Neural progenitor cell (in vitro differentiated cells): ENCODE data around the gene LRRC75B. TPM values are rescaled to one million over a fixed set of nuclear protein-coding genes. Genes with fewer than 3 reads are reported as not detected.
"Not testable (repeated sequence)": the region's sequence is repeated elsewhere in the genome, so short reads cannot be mapped to it uniquely, and the experiment has no call there.

Source experiments
- DNase-seq: peaks from one replicate; pipeline ENCODE4 v3.0.0-alpha.2; 2016; ENCODE audit warnings: low spot score
- H2AFZ ChIP-seq: fragments of 200-600 bp; sonication (generic); replicated peaks from 2 replicates; pipeline ENCODE4 v1.6.1; 2016; ENCODE audit warnings: antibody characterized with exemption
- H3F3A ChIP-seq: fragments of 200-600 bp; sonication (generic); 2 replicates; pipeline ENCODE4 v1.6.1; 2016; ENCODE audit warnings: antibody characterized with exemption, low read depth
- H3K27ac ChIP-seq: fragments of 200-600 bp; sonication (generic); 2 replicates; pipeline ENCODE4 v1.5.1; 2016; ENCODE audit warnings: mild to moderate bottlenecking
- H3K27me3 ChIP-seq: fragments of 200-600 bp; sonication (generic); 2 replicates; pipeline ENCODE4 v1.6.1; 2016; ENCODE audit warnings: mild to moderate bottlenecking, moderate library complexity
- H3K36me3 ChIP-seq: fragments of 200-600 bp; sonication (generic); 2 replicates; pipeline ENCODE4 v1.5.1; 2016
- H3K4me1 ChIP-seq: fragments of 200-600 bp; sonication (generic); 2 replicates; pipeline ENCODE4 v1.6.1; 2016; ENCODE audit warnings: mixed run types
- H3K4me2 ChIP-seq: fragments of 200-600 bp; sonication (generic); 2 replicates; pipeline ENCODE4 v1.6.1; 2016
- H3K4me3 ChIP-seq: fragments of 200-600 bp; sonication (generic); 2 replicates; pipeline ENCODE4 v1.5.1; 2016
- H3K79me2 ChIP-seq: fragments of 200-600 bp; sonication (generic); 2 replicates; pipeline ENCODE4 v1.6.1; 2016; ENCODE audit warnings: low read depth
- H3K9ac ChIP-seq: fragments of 200-600 bp; sonication (generic); 2 replicates; pipeline ENCODE4 v1.6.1; 2016
- H3K9me3 ChIP-seq: fragments of 200-600 bp; sonication (generic); 2 replicates; pipeline ENCODE4 v1.5.1; 2016; ENCODE audit warnings: low read depth
- H4K20me1 ChIP-seq: fragments of 200-600 bp; sonication (generic); 2 replicates; pipeline ENCODE4 v1.6.1; 2016; ENCODE audit warnings: low read depth
- H3K27ac Mint-ChIP-seq: 3 replicates; pipeline ENCODE4 v1.8.0; 2021; ENCODE audit warnings: mixed read lengths
- H3K27me3 Mint-ChIP-seq: 2 replicates; pipeline ENCODE4 v1.8.0; 2022; ENCODE audit warnings: low read depth, mild to moderate bottlenecking, inconsistent platforms, moderate library complexity, mixed read lengths; ENCODE audit not compliant: insufficient read depth
- H3K36me3 Mint-ChIP-seq: 3 replicates; pipeline ENCODE4 v1.8.0; 2021; ENCODE audit warnings: mixed read lengths
- H3K4me1 Mint-ChIP-seq: 3 replicates; pipeline ENCODE4 v1.8.0; 2021; ENCODE audit warnings: mixed read lengths
- H3K4me3 Mint-ChIP-seq: 3 replicates; pipeline ENCODE4 v1.8.0; 2021; ENCODE audit warnings: mild to moderate bottlenecking, moderate library complexity, mixed read lengths
- H3K9me3 Mint-ChIP-seq: 3 replicates; pipeline ENCODE4 v1.8.0; 2020; ENCODE audit warnings: mixed read lengths
- CTCF ChIP-seq: fragments of 200-600 bp; sonication (generic); IDR thresholded peaks from 2 replicates; pipeline ENCODE4 v1.5.1; 2017; ENCODE audit warnings: antibody characterized with exemption, mild to moderate bottlenecking
- EZH2 ChIP-seq: fragments of 200-600 bp; sonication (generic); IDR thresholded peaks from 2 replicates; pipeline ENCODE4 v1.6.1; 2017; ENCODE audit warnings: antibody characterized with exemption, mild to moderate bottlenecking, moderate library complexity
- EZH2phosphoT487 ChIP-seq: fragments of 200-600 bp; sonication (generic); IDR thresholded peaks from 2 replicates; pipeline ENCODE4 v1.6.1; 2017; ENCODE audit warnings: antibody characterized with exemption
- total RNA-seq: library from RNA; depleted of rRNA; stranded (reverse); fragments of >200 nt; gene quantifications from 2 replicates; pipeline ENCODE4 v1.2.3, GENCODE V29; 2015; ENCODE audit warnings: low replicate concordance

The LRRC75B gene
- total RNA-seq: 8.2 and 19.0 TPM in 2 replicates

- H3K79me2 ChIP-seq: no peaks in the 10 kb centered on the region
- H4K20me1 ChIP-seq: no peaks in the 10 kb centered on the region
- H3F3A ChIP-seq: peaks cover 4% of the 10 kb centered on the region
- TF ChIP-seq EZH2 (no peak), EZH2phosphoT487 (no peak), CTCF (no peak)
- peak; percentile 90 for DNase-seq
- H3K4me3 Mint-ChIP-seq: peak within 1 kb of the TSS; percentile 96
- H3K27me3 Mint-ChIP-seq: peaks cover 7% of the 10 kb centered on the region
- H3K9me3 ChIP-seq: no peaks in the 10 kb centered on the region
- no peak within 1 kb of the TSS for H3K27ac ChIP-seq
- H3K4me1 Mint-ChIP-seq: peaks cover 12% of the 10 kb centered on the region
- peak within 1 kb of the TSS; percentile 93 for H3K4me2 ChIP-seq
- H3K9ac ChIP-seq: peak within 1 kb of the TSS; percentile 52
- H3K36me3 ChIP-seq: no peaks in the 10 kb centered on the region
- no peaks in the 10 kb centered on the region for H3K27me3 ChIP-seq
- peaks cover 2% of the 10 kb centered on the region for H3K36me3 Mint-ChIP-seq
- H3K4me3 ChIP-seq: peak within 1 kb of the TSS; percentile 74
- peak within 1 kb of the TSS; percentile 96 for H3K27ac Mint-ChIP-seq
- no peaks in the 10 kb centered on the region for H3K9me3 Mint-ChIP-seq
- peak within 1 kb of the TSS; percentile 90 for H2AFZ ChIP-seq
- peaks cover 8% of the 10 kb centered on the region for H3K4me1 ChIP-seq
Measured at GRCh38 chr22:24592851-24593558, at the start of gene LRRC75B. Gene LRRC75B, minus strand, starts transcription at chr22:24593073. Its CDS starts 34 bp downstream, at chr22:24593039.

GRCh38 chr22:24642307-24642706, 49.4 kb upstream of the LRRC75B start:
- H3K4me1 ChIP-seq, H3F3A ChIP-seq, H3K9ac ChIP-seq, H3K36me3 ChIP-seq, H3K9me3 Mint-ChIP-seq, H3K27ac Mint-ChIP-seq, H3K4me3 ChIP-seq, H3K4me3 Mint-ChIP-seq, H3K4me2 ChIP-seq, DNase-seq, H3K36me3 Mint-ChIP-seq, H3K27me3 Mint-ChIP-seq, H3K9me3 ChIP-seq, H3K79me2 ChIP-seq, H4K20me1 ChIP-seq, H3K27me3 ChIP-seq, H2AFZ ChIP-seq, H3K27ac ChIP-seq: not testable (repeated sequence)
- H3K4me1 Mint-ChIP-seq: peaks cover 13% of the 10 kb centered on the region

GRCh38 chr22:24636513-24636912, 43.6 kb upstream of the LRRC75B start:
- not testable (repeated sequence) for H3K36me3 Mint-ChIP-seq, H3K4me3 ChIP-seq, H4K20me1 ChIP-seq, H3K4me2 ChIP-seq, H3K9ac ChIP-seq, H3K79me2 ChIP-seq, H3K9me3 ChIP-seq, H3K4me1 ChIP-seq, H3K27ac ChIP-seq, H3K9me3 Mint-ChIP-seq, H3K27ac Mint-ChIP-seq, H3K27me3 Mint-ChIP-seq, H3K36me3 ChIP-seq, H2AFZ ChIP-seq, H3F3A ChIP-seq, H3K4me3 Mint-ChIP-seq, H3K27me3 ChIP-seq, DNase-seq
- peaks cover 20% of the 10 kb centered on the region for H3K4me1 Mint-ChIP-seq

GRCh38 chr22:24634776-24635389, 42.0 kb upstream of the LRRC75B start:
- not testable (repeated sequence) for DNase-seq, H3K4me2 ChIP-seq, H3K9ac ChIP-seq, H3K27me3 Mint-ChIP-seq, H3K4me1 ChIP-seq, H3K9me3 ChIP-seq, H3K36me3 ChIP-seq, H3K9me3 Mint-ChIP-seq, H3K27ac ChIP-seq, H3K27ac Mint-ChIP-seq, H3K27me3 ChIP-seq, H3K79me2 ChIP-seq, H4K20me1 ChIP-seq, H2AFZ ChIP-seq, H3K36me3 Mint-ChIP-seq, H3K4me3 Mint-ChIP-seq, H3K4me3 ChIP-seq
- H3F3A ChIP-seq: peaks cover 12% of the 10 kb centered on the region
- TF ChIP-seq CTCF: peak; percentile 36
- peaks cover 33% of the 10 kb centered on the region for H3K4me1 Mint-ChIP-seq

GRCh38 chr22:24633231-24634023, 40.6 kb upstream of the LRRC75B start:
- not testable (repeated sequence) for H3K27ac ChIP-seq, H3K4me3 ChIP-seq, H3K9me3 Mint-ChIP-seq, H3K36me3 ChIP-seq, H3K4me1 ChIP-seq, H3K27me3 ChIP-seq, H3K79me2 ChIP-seq, H3K4me2 ChIP-seq, H3K27me3 Mint-ChIP-seq, H3K9me3 ChIP-seq, H4K20me1 ChIP-seq, H2AFZ ChIP-seq, H3K36me3 Mint-ChIP-seq, DNase-seq, H3K9ac ChIP-seq
- peak overlapping the region; percentile 24 for H3K27ac Mint-ChIP-seq
- peaks cover 33% of the 10 kb centered on the region for H3K4me1 Mint-ChIP-seq
- H3K4me3 Mint-ChIP-seq: peak overlapping the region; percentile 2
- peaks cover 12% of the 10 kb centered on the region for H3F3A ChIP-seq

- not testable (repeated sequence) for H3K79me2 ChIP-seq, H3K4me2 ChIP-seq, H3K36me3 Mint-ChIP-seq, H3K27ac Mint-ChIP-seq, H3K9me3 Mint-ChIP-seq, H3K27me3 ChIP-seq, H3K4me1 ChIP-seq, H3K36me3 ChIP-seq, H3K27me3 Mint-ChIP-seq, H2AFZ ChIP-seq, H3K9me3 ChIP-seq, H3K4me3 Mint-ChIP-seq, H3K4me3 ChIP-seq, H3K9ac ChIP-seq, DNase-seq, H4K20me1 ChIP-seq, H3K27ac ChIP-seq
- peaks cover 12% of the 10 kb centered on the region for H3F3A ChIP-seq
- H3K4me1 Mint-ChIP-seq: peaks cover 33% of the 10 kb centered on the region
Measured at GRCh38 chr22:24632642-24633041, 39.8 kb upstream of the LRRC75B start.
